GM23338 (cell line): ENCODE results near the gene NEU4. TPM values are rescaled to one million over a fixed set of nuclear protein-coding genes. Genes with fewer than 3 reads are reported as not detected.

Experiments
- ATAC-seq: fragments of 200-7000 bp; cut with Tn5 transposase; 3 replicates; pipeline ENCODE4 v1.9.1; 2020
- DNase-seq: peaks from one replicate; pipeline ENCODE4 v3.0.0-alpha.2; 2015; ENCODE audit warnings: low spot score
- H2AFZ ChIP-seq: fragments of 200-600 bp; sonication (generic); 2 replicates; pipeline ENCODE4 v1.8.0; 2016; ENCODE audit warnings: antibody characterized with exemption, mild to moderate bottlenecking, moderate library complexity
- H3F3A ChIP-seq: fragments of 200-600 bp; sonication (generic); replicated peaks from 2 replicates; pipeline ENCODE4 v1.8.0; 2017; ENCODE audit warnings: antibody characterized with exemption, mixed run types, low read depth
- H3K27ac ChIP-seq: fragments of 200-600 bp; sonication (generic); 2 replicates; pipeline ENCODE4 v1.6.1; 2016; ENCODE audit warnings: low read depth
- H3K27me3 ChIP-seq: fragments of 200-600 bp; sonication (generic); 2 replicates; pipeline ENCODE4 v1.8.0; 2016; ENCODE audit warnings: mild to moderate bottlenecking, mixed run types, moderate library complexity; ENCODE audit not compliant: insufficient read depth
- H3K36me3 ChIP-seq: fragments of 200-600 bp; sonication (generic); 2 replicates; pipeline ENCODE4 v1.8.0; 2016; ENCODE audit warnings: mild to moderate bottlenecking; ENCODE audit not compliant: insufficient read depth
- H3K4me1 ChIP-seq: fragments of 200-600 bp; sonication (generic); 2 replicates; pipeline ENCODE4 v1.8.0; 2016; ENCODE audit warnings: mild to moderate bottlenecking, moderate library complexity; ENCODE audit not compliant: insufficient read depth
- H3K4me2 ChIP-seq: fragments of 200-600 bp; sonication (generic); 2 replicates; pipeline ENCODE4 v1.7.1; 2017; ENCODE audit warnings: mixed run types
- H3K4me3 ChIP-seq: fragments of 200-600 bp; sonication (generic); 2 replicates; pipeline ENCODE4 v1.6.1; 2016; ENCODE audit warnings: mixed run types
- H3K79me2 ChIP-seq: fragments of 200-600 bp; sonication (generic); replicated peaks from 2 replicates; pipeline ENCODE4 v1.8.0; 2017; ENCODE audit warnings: mild to moderate bottlenecking; ENCODE audit not compliant: insufficient read depth
- H3K9me2 ChIP-seq: fragments of 200-600 bp; sonication (generic); 2 replicates; pipeline ENCODE4 v1.8.0; 2017; ENCODE audit not compliant: insufficient read depth
- H4K20me1 ChIP-seq: fragments of 200-600 bp; sonication (generic); replicated peaks from 2 replicates; pipeline ENCODE4 v1.8.0; 2017; ENCODE audit warnings: mild to moderate bottlenecking; ENCODE audit not compliant: insufficient read depth
- H3K27ac Mint-ChIP-seq: 2 replicates; pipeline ENCODE4 v1.8.0; 2020; ENCODE audit warnings: inconsistent platforms, mild to moderate bottlenecking, moderate library complexity, mixed read lengths
- H3K27me3 Mint-ChIP-seq: 3 replicates; pipeline ENCODE4 v1.8.0; 2022; ENCODE audit warnings: low read depth, mild to moderate bottlenecking, moderate library complexity, mixed read lengths, inconsistent platforms; ENCODE audit not compliant: insufficient read depth, poor library complexity
- H3K36me3 Mint-ChIP-seq: 3 replicates; pipeline ENCODE4 v1.8.0; 2021; ENCODE audit warnings: low read depth, mild to moderate bottlenecking, inconsistent platforms, moderate library complexity, mixed read lengths
- H3K4me1 Mint-ChIP-seq: 3 replicates; pipeline ENCODE4 v1.8.0; 2020; ENCODE audit warnings: mild to moderate bottlenecking, inconsistent platforms, mixed read lengths
- H3K4me3 Mint-ChIP-seq: 3 replicates; pipeline ENCODE4 v1.8.0; 2021; ENCODE audit warnings: moderate library complexity, mild to moderate bottlenecking, inconsistent platforms, mixed read lengths
- H3K9me3 Mint-ChIP-seq: 3 replicates; pipeline ENCODE4 v1.8.0; 2020; ENCODE audit warnings: moderate library complexity, mild to moderate bottlenecking, inconsistent platforms, mixed read lengths
- CREB1 ChIP-seq: fragments of 250-450 bp; sonication (Bioruptor Pico); IDR thresholded peaks from 2 replicates; pipeline ENCODE4 v1.5.0; 2020; ENCODE audit warnings: low read depth, mild to moderate bottlenecking, moderate library complexity
- ETS1 ChIP-seq: IDR thresholded peaks from 2 replicates; pipeline ENCODE4 v1.6.1; 2016; ENCODE audit warnings: antibody characterized with exemption
- EZH2 ChIP-seq: fragments of 200-600 bp; sonication (generic); IDR thresholded peaks from one replicate; pipeline ENCODE4 v1.8.0; 2017; ENCODE audit warnings: antibody characterized with exemption, mild to moderate bottlenecking, low read depth; ENCODE audit not compliant: unreplicated experiment
- EZH2phosphoT487 ChIP-seq: fragments of 200-600 bp; sonication (generic); IDR thresholded peaks from one replicate; pipeline ENCODE4 v1.8.1; 2018; ENCODE audit warnings: antibody characterized with exemption; ENCODE audit not compliant: unreplicated experiment
- JUNB ChIP-seq: IDR thresholded peaks from one replicate; pipeline ENCODE4 v1.6.1; 2016; ENCODE audit warnings: antibody characterized with exemption; ENCODE audit not compliant: unreplicated experiment
- NANOG ChIP-seq: IDR thresholded peaks from 2 replicates; pipeline ENCODE4 v1.6.1; 2016; ENCODE audit warnings: antibody characterized with exemption, borderline replicate concordance
- POLR2AphosphoS5 ChIP-seq: IDR thresholded peaks from 2 replicates; pipeline ENCODE4 v1.6.1; 2016; ENCODE audit warnings: antibody characterized with exemption, low read depth
- REST ChIP-seq: IDR thresholded peaks from one replicate; pipeline ENCODE4 v1.6.1; 2018; ENCODE audit warnings: antibody characterized with exemption; ENCODE audit not compliant: unreplicated experiment
- STAT1 ChIP-seq: IDR thresholded peaks from one replicate; pipeline ENCODE4 v1.6.1; 2016; ENCODE audit warnings: antibody characterized with exemption; ENCODE audit not compliant: unreplicated experiment
- ZNF114 ChIP-seq: fragments of 250-450 bp; sonication (Bioruptor Pico); IDR thresholded peaks from 2 replicates; pipeline ENCODE4 v1.5.0; 2020; ENCODE audit warnings: mild to moderate bottlenecking, moderate library complexity
- ZNF331 ChIP-seq: fragments of 250-450 bp; sonication (Bioruptor Pico); IDR thresholded peaks from 2 replicates; pipeline ENCODE4 v1.5.0; 2020; ENCODE audit warnings: low read depth, mild to moderate bottlenecking, moderate library complexity
- polyA plus RNA-seq: library from polyadenylated mRNA; unstranded; fragments of >200 nt; fragmentation: Nextera tagmentation; extraction: Ambion mirVana; gene quantifications from 2 replicates; pipeline ENCODE4 v1.2.1, GENCODE V29; 2016
- total RNA-seq: library from RNA; depleted of rRNA; stranded (reverse); fragments of >200 nt; shearing (Covaris generic); gene quantifications from 2 replicates; pipeline ENCODE4 v1.2.3, GENCODE V29; 2014
- TF ChIP-seq, protein P1 (sequence below): fragments of 250-450 bp; sonication (Bioruptor Pico); IDR thresholded peaks from 2 replicates; pipeline ENCODE4 v1.5.0; 2020; ENCODE audit warnings: mild to moderate bottlenecking, moderate library complexity
- TF ChIP-seq, protein P2 (sequence below), 2 experiments: fragments of 200-600 bp in 1 of 2; sonication (generic) in 1 of 2; conservative IDR thresholded peaks; 2 replicates each; pipeline versions ENCODE4 v1.5.1 to v1.6.1; 2016 to 2017; ENCODE audit warnings: antibody characterized with exemption in 2 of 2, low read depth in 2 of 2, mild to moderate bottlenecking in 2 of 2, moderate library complexity in 1 of 2

Gene NEU4
- total and polyA plus RNA-seq, 2 experiments from 2014 or later: 0.29 to 1.2 TPM

- ATAC-seq (no peak), DNase-seq (no peak)
- peaks cover 7% of the 10 kb centered on the region; the same call in 1 of the 2 replicates for H3K4me1 ChIP-seq
- TF ChIP-seq JUNB (no peak), NANOG (no peak), POLR2AphosphoS5 (no peak), ZNF331 (no peak), ZNF114 (CRISPR knock-in tag) (no peak), EZH2phosphoT487 (no peak), EZH2 (no peak), ETS1 (no peak), REST (no peak), STAT1 (no peak), CREB1 (no peak)
- TF ChIP-seq, protein P1, sequence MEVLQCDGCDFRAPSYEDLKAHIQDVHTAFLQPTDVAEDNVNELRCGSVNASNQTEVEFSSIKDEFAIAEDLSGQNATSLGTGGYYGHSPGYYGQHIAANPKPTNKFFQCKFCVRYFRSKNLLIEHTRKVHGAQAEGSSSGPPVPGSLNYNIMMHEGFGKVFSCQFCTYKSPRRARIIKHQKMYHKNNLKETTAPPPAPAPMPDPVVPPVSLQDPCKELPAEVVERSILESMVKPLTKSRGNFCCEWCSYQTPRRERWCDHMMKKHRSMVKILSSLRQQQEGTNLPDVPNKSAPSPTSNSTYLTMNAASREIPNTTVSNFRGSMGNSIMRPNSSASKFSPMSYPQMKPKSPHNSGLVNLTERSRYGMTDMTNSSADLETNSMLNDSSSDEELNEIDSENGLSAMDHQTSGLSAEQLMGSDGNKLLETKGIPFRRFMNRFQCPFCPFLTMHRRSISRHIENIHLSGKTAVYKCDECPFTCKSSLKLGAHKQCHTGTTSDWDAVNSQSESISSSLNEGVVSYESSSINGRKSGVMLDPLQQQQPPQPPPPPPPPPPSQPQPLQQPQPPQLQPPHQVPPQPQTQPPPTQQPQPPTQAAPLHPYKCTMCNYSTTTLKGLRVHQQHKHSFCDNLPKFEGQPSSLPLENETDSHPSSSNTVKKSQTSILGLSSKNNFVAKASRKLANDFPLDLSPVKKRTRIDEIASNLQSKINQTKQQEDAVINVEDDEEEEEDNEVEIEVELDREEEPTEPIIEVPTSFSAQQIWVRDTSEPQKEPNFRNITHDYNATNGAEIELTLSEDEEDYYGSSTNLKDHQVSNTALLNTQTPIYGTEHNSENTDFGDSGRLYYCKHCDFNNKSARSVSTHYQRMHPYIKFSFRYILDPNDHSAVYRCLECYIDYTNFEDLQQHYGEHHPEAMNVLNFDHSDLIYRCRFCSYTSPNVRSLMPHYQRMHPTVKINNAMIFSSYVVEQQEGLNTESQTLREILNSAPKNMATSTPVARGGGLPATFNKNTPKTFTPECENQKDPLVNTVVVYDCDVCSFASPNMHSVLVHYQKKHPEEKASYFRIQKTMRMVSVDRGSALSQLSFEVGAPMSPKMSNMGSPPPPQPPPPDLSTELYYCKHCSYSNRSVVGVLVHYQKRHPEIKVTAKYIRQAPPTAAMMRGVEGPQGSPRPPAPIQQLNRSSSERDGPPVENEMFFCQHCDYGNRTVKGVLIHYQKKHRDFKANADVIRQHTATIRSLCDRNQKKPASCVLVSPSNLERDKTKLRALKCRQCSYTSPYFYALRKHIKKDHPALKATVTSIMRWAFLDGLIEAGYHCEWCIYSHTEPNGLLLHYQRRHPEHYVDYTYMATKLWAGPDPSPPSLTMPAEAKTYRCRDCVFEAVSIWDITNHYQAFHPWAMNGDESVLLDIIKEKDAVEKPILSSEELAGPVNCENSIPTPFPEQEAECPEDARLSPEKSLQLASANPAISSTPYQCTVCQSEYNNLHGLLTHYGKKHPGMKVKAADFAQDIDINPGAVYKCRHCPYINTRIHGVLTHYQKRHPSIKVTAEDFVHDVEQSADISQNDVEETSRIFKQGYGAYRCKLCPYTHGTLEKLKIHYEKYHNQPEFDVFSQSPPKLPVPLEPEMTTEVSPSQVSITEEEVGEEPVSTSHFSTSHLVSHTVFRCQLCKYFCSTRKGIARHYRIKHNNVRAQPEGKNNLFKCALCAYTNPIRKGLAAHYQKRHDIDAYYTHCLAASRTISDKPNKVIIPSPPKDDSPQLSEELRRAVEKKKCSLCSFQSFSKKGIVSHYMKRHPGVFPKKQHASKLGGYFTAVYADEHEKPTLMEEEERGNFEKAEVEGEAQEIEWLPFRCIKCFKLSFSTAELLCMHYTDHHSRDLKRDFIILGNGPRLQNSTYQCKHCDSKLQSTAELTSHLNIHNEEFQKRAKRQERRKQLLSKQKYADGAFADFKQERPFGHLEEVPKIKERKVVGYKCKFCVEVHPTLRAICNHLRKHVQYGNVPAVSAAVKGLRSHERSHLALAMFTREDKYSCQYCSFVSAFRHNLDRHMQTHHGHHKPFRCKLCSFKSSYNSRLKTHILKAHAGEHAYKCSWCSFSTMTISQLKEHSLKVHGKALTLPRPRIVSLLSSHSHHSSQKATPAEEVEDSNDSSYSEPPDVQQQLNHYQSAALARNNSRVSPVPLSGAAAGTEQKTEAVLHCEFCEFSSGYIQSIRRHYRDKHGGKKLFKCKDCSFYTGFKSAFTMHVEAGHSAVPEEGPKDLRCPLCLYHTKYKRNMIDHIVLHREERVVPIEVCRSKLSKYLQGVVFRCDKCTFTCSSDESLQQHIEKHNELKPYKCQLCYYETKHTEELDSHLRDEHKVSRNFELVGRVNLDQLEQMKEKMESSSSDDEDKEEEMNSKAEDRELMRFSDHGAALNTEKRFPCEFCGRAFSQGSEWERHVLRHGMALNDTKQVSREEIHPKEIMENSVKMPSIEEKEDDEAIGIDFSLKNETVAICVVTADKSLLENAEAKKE (CRISPR knock-in tag): no peak
- TF ChIP-seq, protein P2, sequence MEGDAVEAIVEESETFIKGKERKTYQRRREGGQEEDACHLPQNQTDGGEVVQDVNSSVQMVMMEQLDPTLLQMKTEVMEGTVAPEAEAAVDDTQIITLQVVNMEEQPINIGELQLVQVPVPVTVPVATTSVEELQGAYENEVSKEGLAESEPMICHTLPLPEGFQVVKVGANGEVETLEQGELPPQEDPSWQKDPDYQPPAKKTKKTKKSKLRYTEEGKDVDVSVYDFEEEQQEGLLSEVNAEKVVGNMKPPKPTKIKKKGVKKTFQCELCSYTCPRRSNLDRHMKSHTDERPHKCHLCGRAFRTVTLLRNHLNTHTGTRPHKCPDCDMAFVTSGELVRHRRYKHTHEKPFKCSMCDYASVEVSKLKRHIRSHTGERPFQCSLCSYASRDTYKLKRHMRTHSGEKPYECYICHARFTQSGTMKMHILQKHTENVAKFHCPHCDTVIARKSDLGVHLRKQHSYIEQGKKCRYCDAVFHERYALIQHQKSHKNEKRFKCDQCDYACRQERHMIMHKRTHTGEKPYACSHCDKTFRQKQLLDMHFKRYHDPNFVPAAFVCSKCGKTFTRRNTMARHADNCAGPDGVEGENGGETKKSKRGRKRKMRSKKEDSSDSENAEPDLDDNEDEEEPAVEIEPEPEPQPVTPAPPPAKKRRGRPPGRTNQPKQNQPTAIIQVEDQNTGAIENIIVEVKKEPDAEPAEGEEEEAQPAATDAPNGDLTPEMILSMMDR (conservative IDR thresholded peaks at IDR 0.05; ENCODE audit: low read depth in 2 of 2): no peak
- H3K4me3 ChIP-seq: no peak overlapping the region
- no peaks in the 10 kb centered on the region for H3K27me3 ChIP-seq
- H3K27ac Mint-ChIP-seq: no peak overlapping the region
- H3K9me3 Mint-ChIP-seq: no peaks in the 10 kb centered on the region; the same call in 2 of the 3 replicates
- H3K27ac ChIP-seq: no peak overlapping the region
- H3K4me1 Mint-ChIP-seq: peaks cover 6% of the 10 kb centered on the region
- H3K27me3 Mint-ChIP-seq: peaks cover 8% of the 10 kb centered on the region
- H3K36me3 Mint-ChIP-seq: no peaks in the 10 kb centered on the region; the same call in 2 of the 3 replicates
- H3F3A ChIP-seq: 0 out of 2 replicates have a peak, but pooled peaks cover 4% of the 10 kb centered on the region
- no peaks in the 10 kb centered on the region for H4K20me1 ChIP-seq
- no peaks in the 10 kb centered on the region for H3K36me3 ChIP-seq
- H3K9me2 ChIP-seq: no peaks in the 10 kb centered on the region
- no peak overlapping the region for H3K4me3 Mint-ChIP-seq
- no peaks in the 10 kb centered on the region for H3K79me2 ChIP-seq
- H2AFZ ChIP-seq: no peak overlapping the region
- H3K4me2 ChIP-seq: no peak overlapping the region
These were observed 48.1 kb downstream of the NEU4 start for GRCh38 chr2:241857041-241857541.
